CD8-positive, alpha-beta memory T cell (primary cell): ENCODE data around the gene KLF12. TPM values are rescaled to one million over a fixed set of nuclear protein-coding genes. Genes with fewer than 3 reads are reported as not detected.

ENCODE experiments used
- CTCF ChIA-PET: fragments of 350-600 bp; sonication (Branson Sonifier 250); formaldehyde crosslinking; loops from one replicate; lab custom pipeline; 2021; ENCODE audit warnings: antibody characterized with exemption; lab: Charles Lee
- POLR2A ChIA-PET: fragments of 350-600 bp; sonication (Branson Sonifier 250); formaldehyde crosslinking; loops from one replicate; lab custom pipeline; 2021; ENCODE audit warnings: antibody characterized with exemption; lab: Charles Lee
- DNase-seq, 5 donors: peaks; one replicate each; pipeline versions ENCODE4 v3.0.0 to v3.0.0-alpha.2; 2020 to 2022; ENCODE audit warnings: mixed read lengths in 1 of 5
- H3K27ac ChIP-seq: one replicate; pipeline ENCODE4 v1.7.0; 2013; ENCODE audit warnings: low read depth, mild to moderate bottlenecking, low read length, moderate library complexity
- H3K27me3 ChIP-seq: 2 replicates; pipeline ENCODE4 v1.7.0; 2013; ENCODE audit warnings: low read length, mild to moderate bottlenecking; ENCODE audit not compliant: insufficient read depth, poor library complexity, severe bottlenecking
- H3K36me3 ChIP-seq: 2 replicates; pipeline ENCODE4 v1.7.0; 2013; ENCODE audit warnings: mild to moderate bottlenecking, low read length, moderate library complexity; ENCODE audit not compliant: insufficient read depth
- H3K4me1 ChIP-seq: 2 replicates; pipeline ENCODE4 v1.7.0; 2013; ENCODE audit warnings: mild to moderate bottlenecking, low read length, moderate library complexity; ENCODE audit not compliant: insufficient read depth
- H3K4me3 ChIP-seq: 2 replicates; pipeline ENCODE4 v1.7.0; 2013; ENCODE audit warnings: mild to moderate bottlenecking, low read length
- H3K9me3 ChIP-seq: 2 replicates; pipeline ENCODE4 v1.7.0; 2013; ENCODE audit warnings: mild to moderate bottlenecking, low read length
- H3K27ac Mint-ChIP-seq, 8 donors: one replicate each; pipeline ENCODE4 v1.8.0; 2020 to 2021; ENCODE audit warnings: mixed read lengths in 8 of 8, mild to moderate bottlenecking in 6 of 8, inconsistent platforms in 3 of 8, moderate library complexity in 3 of 8
- H3K27me3 Mint-ChIP-seq, 2 donors: one replicate each; pipeline ENCODE4 v1.8.0; 2020 to 2021; ENCODE audit warnings: mixed read lengths in 2 of 2, mild to moderate bottlenecking in 1 of 2, moderate library complexity in 1 of 2
- H3K36me3 Mint-ChIP-seq, 3 donors: one replicate each; pipeline ENCODE4 v1.8.0; 2020 to 2021; ENCODE audit warnings: mixed read lengths in 3 of 3, inconsistent platforms in 1 of 3, mild to moderate bottlenecking in 1 of 3
- H3K4me1 Mint-ChIP-seq, 3 donors: one replicate each; pipeline ENCODE4 v1.8.0; 2020 to 2021; ENCODE audit warnings: mixed read lengths in 3 of 3, inconsistent platforms in 1 of 3, mild to moderate bottlenecking in 1 of 3
- H3K4me3 Mint-ChIP-seq, 7 donors: one replicate each; pipeline ENCODE4 v1.8.0; 2020 to 2021; ENCODE audit warnings: mixed read lengths in 7 of 7, mild to moderate bottlenecking in 6 of 7, moderate library complexity in 4 of 7, inconsistent platforms in 2 of 7
- H3K9me3 Mint-ChIP-seq, 5 donors: one replicate each; pipeline ENCODE4 v1.8.0; 2020 to 2022; ENCODE audit warnings: mixed read lengths in 5 of 5, mild to moderate bottlenecking in 3 of 5, moderate library complexity in 2 of 5, inconsistent platforms in 1 of 5
- polyA plus RNA-seq: library from polyadenylated mRNA; unstranded; fragments of 300-500 nt; fragmentation: Illumina TruSeq; gene quantifications from one replicate; pipeline ENCODE4 v1.2.3, GENCODE V29; 2021
- total RNA-seq, 2 experiments: library from RNA; stranded (reverse); gene quantifications; one replicate each; pipeline ENCODE4 v1.2.3, GENCODE V29; 2021

Gene KLF12
- total RNA-seq (10 to 100 TPM; 28.6 to 29.1 TPM), polyA plus RNA-seq (33.6 TPM)

DNA sequence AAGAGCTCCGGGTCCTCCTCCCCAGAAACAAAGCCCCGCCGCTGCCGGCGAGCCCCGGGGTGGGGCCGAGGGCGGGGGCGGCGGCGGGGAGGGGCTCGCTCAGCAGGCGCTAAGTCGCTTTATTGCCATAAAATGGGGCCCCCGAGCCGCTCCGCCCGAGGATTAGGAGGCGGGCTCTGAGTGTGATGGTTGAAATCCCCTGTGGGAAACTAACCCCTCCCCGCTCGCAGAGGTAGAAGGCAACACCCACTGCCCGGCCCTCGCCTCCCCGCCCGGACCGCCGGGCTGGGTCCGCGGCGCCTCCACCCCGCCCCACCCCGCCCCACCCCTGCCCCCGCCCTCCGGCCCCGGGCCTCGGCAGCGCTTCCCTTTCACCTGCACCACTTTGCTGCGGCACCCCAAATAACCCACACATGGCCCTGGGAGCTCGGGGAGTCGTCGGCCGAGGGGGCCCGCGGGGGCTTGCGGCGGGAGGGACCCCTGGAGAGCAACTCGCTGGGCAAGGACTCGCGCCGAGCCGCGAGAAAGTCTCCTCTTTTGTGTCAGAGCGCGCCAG, at the start of gene KLF12:
TSS of gene KLF12 (minus strand) at position 184 of the 556 bp plus-strand sequence.
- ChIA-PET CTCF (interaction anchor here (0.9 to 8.1 kb wide), 4 partner anchors 7 to 153 kb away, joined by 3 to 79 read pairs (median 4); no protein-coding TSS in a partner anchor), POLR2A (interaction anchor here (0.5 to 6.4 kb wide), 13 partner anchors 8 to 371 kb away, joined by 3 to 79 read pairs (median 4); no protein-coding TSS in a partner anchor)
- H3K27ac Mint-ChIP-seq = peak within 1 kb of the TSS; percentile 96 to 100 (median 98)
- no peaks in the 10 kb centered on the region for H3K9me3 ChIP-seq
- peaks cover 0 to 6% of the 10 kb centered on the region in 2 donors for H3K27me3 Mint-ChIP-seq
- H3K36me3 Mint-ChIP-seq = peaks cover 0 to 22% (median 0%) of the 10 kb centered on the region in 3 donors
- H3K4me1 ChIP-seq = peaks cover 28% of the 10 kb centered on the region
- peak within 1 kb of the TSS; percentile 91 for H3K27ac ChIP-seq
- H3K36me3 ChIP-seq = no peaks in the 10 kb centered on the region
- peaks cover 0 to 2% (median 0%) of the 10 kb centered on the region in 5 donors for H3K9me3 Mint-ChIP-seq
- H3K4me3 Mint-ChIP-seq = peak within 1 kb of the TSS; percentile 95 to 100 (median 97)
- peak within 1 kb of the TSS; percentile 92 for H3K4me3 ChIP-seq
- H3K27me3 ChIP-seq = no peaks in the 10 kb centered on the region
- peaks cover 32 to 34% (median 32%) of the 10 kb centered on the region in 3 donors for H3K4me1 Mint-ChIP-seq
- DNase-seq = peak; percentile 89 to 97 (median 92)

DNA sequence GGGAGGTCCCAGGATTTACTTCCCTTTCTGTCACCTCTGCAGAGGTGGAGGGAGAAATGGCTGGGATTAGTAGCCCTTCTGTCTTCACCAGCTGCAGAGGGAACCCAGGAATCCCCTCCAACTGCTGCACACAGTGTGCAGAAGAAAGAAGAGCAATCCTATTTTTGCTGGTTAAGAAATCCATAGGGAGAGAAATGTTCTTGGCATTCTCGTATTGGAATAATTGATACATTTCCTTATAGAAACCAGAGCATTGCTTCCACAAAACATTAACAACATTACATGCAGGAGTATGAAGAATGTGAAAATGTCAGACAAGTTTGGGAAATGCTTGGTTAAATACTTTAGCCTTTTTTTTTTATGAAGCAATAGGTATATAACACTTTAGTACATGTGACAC, 48.3 kb upstream of the KLF12 start:
- no peaks in the 10 kb centered on the region for H3K36me3 ChIP-seq
- CTCF ChIA-PET = no interaction called here
- H3K4me3 Mint-ChIP-seq = no peak overlapping the region

GRCh38 chr13:74174810-74175209, 40.6 kb upstream of the KLF12 start:
- no peaks in the 10 kb centered on the region for H3K9me3 ChIP-seq
- ChIA-PET POLR2A (no interaction called here), CTCF (interaction anchor here (1.1 kb wide), 1 partner anchor 12 kb away, joined by 3 read pairs; no protein-coding TSS in a partner anchor)
- H3K9me3 Mint-ChIP-seq = no peaks in the 10 kb centered on the region
- H3K4me3 ChIP-seq = no peak overlapping the region
- no peak overlapping the region for H3K27ac Mint-ChIP-seq
- no peaks in the 10 kb centered on the region for H3K27me3 ChIP-seq
- H3K4me1 ChIP-seq = no peaks in the 10 kb centered on the region
- H3K27me3 Mint-ChIP-seq = peaks cover 0 to 5% of the 10 kb centered on the region in 2 donors
- H3K36me3 ChIP-seq = no peaks in the 10 kb centered on the region
- peak in 2 of 5 donors; percentile 6 to 14 for DNase-seq
- peak overlapping the region in 1 of 7 donors; percentile 77 for H3K4me3 Mint-ChIP-seq
- H3K27ac ChIP-seq = no peak overlapping the region
- no peaks in the 10 kb centered on the region for H3K36me3 Mint-ChIP-seq
- peaks cover 9 to 18% (median 15%) of the 10 kb centered on the region in 3 donors for H3K4me1 Mint-ChIP-seq

More for the DNA sequence above, 48.3 kb upstream of the KLF12 start:
- Histone ChIP-seq H3K4me1 (no peaks in the 10 kb centered on the region), H3K4me3 (no peak overlapping the region), H3K9me3 (no peaks in the 10 kb centered on the region), H3K27me3 (no peaks in the 10 kb centered on the region), H3K27ac (no peak overlapping the region)
- no peaks in the 10 kb centered on the region for H3K9me3 Mint-ChIP-seq
- no peak overlapping the region for H3K27ac Mint-ChIP-seq
- no peak for DNase-seq
- H3K4me1 Mint-ChIP-seq = no peaks in the 10 kb centered on the region
- H3K36me3 Mint-ChIP-seq = no peaks in the 10 kb centered on the region
- no peaks in the 10 kb centered on the region for H3K27me3 Mint-ChIP-seq
- POLR2A ChIA-PET = no interaction called here

- H3K4me3 ChIP-seq = no peak overlapping the region
Measured at GRCh38 chr13:74173822-74174221, 39.6 kb upstream of the KLF12 start.

DNA sequence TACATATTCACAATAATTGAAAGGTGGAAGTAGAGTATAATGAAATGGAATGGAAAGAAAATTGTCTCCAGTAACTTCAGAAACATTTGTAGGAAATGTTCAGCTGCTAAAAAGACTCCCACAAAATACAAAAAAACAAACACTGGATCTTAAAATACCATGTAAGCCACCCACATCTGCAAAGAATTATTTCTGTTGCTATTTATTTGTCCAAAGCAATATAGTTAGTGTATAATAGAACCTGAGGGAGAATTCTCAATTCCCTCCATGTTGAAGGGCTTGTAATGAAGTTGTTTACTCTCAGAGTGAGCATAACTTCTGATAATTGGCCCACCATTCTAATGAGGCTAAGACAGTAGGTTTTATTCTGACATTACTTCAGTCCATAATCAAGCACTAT, 37.4 kb upstream of the KLF12 start:
- Mint-ChIP-seq H3K4me1 (peaks cover 9 to 18% (median 15%) of the 10 kb centered on the region in 3 donors), H3K27ac (no peak overlapping the region), H3K9me3 (no peaks in the 10 kb centered on the region), H3K36me3 (peaks cover 0 to 1% (median 0%) of the 10 kb centered on the region in 3 donors), H3K27me3 (peaks cover 0 to 5% of the 10 kb centered on the region in 2 donors), H3K4me3 (no peak overlapping the region)
- Histone ChIP-seq H3K27me3 (no peaks in the 10 kb centered on the region), H3K4me3 (no peak overlapping the region), H3K27ac (no peak overlapping the region), H3K9me3 (no peaks in the 10 kb centered on the region), H3K36me3 (no peaks in the 10 kb centered on the region), H3K4me1 (no peaks in the 10 kb centered on the region)
- ChIA-PET CTCF (no interaction called here), POLR2A (no interaction called here)
- DNase-seq = no peak

More at GRCh38 chr13:74173822-74174221, 39.6 kb upstream of the KLF12 start:
- no peak overlapping the region for H3K4me3 Mint-ChIP-seq
- H3K4me1 Mint-ChIP-seq = peaks cover 9 to 18% (median 15%) of the 10 kb centered on the region in 3 donors
- no peak for DNase-seq
- Histone ChIP-seq H3K36me3 (no peaks in the 10 kb centered on the region), H3K9me3 (no peaks in the 10 kb centered on the region), H3K27me3 (no peaks in the 10 kb centered on the region), H3K27ac (no peak overlapping the region), H3K4me1 (no peaks in the 10 kb centered on the region)
- ChIA-PET CTCF (no interaction called here), POLR2A (no interaction called here)
- H3K9me3 Mint-ChIP-seq = no peaks in the 10 kb centered on the region
- H3K36me3 Mint-ChIP-seq = no peaks in the 10 kb centered on the region
- peaks cover 0 to 5% of the 10 kb centered on the region in 2 donors for H3K27me3 Mint-ChIP-seq
- H3K27ac Mint-ChIP-seq = no peak overlapping the region

GRCh38 chr13:74169676-74170075, 35.5 kb upstream of the KLF12 start:
- no peaks in the 10 kb centered on the region for H3K9me3 Mint-ChIP-seq
- no peaks in the 10 kb centered on the region for H3K4me1 ChIP-seq
- ChIA-PET POLR2A (no interaction called here), CTCF (interaction anchor here (1.3 kb wide), 1 partner anchor 117 kb away, joined by 3 read pairs; no protein-coding TSS in a partner anchor)
- no peak for DNase-seq
- H3K4me3 ChIP-seq = no peak overlapping the region
- H3K9me3 ChIP-seq = no peaks in the 10 kb centered on the region
- peaks cover 3 to 4% (median 4%) of the 10 kb centered on the region in 3 donors for H3K4me1 Mint-ChIP-seq
- no peaks in the 10 kb centered on the region for H3K36me3 ChIP-seq
- no peak overlapping the region for H3K27ac ChIP-seq
- no peak overlapping the region for H3K4me3 Mint-ChIP-seq
- H3K36me3 Mint-ChIP-seq = peaks cover 0 to 1% (median 0%) of the 10 kb centered on the region in 3 donors
- no peak overlapping the region for H3K27ac Mint-ChIP-seq
- H3K27me3 ChIP-seq = no peaks in the 10 kb centered on the region
- peaks cover 0 to 3% of the 10 kb centered on the region in 2 donors for H3K27me3 Mint-ChIP-seq

- no peak for DNase-seq
- H3K27me3 Mint-ChIP-seq = peaks cover 0 to 3% of the 10 kb centered on the region in 2 donors
- peak overlapping the region in 1 of 7 donors; percentile 24 for H3K4me3 Mint-ChIP-seq
- H3K9me3 Mint-ChIP-seq = no peaks in the 10 kb centered on the region
- H3K4me1 ChIP-seq = no peaks in the 10 kb centered on the region
- H3K27ac ChIP-seq = no peak overlapping the region
- CTCF ChIA-PET = interaction anchor here (1.3 kb wide), 1 partner anchor 119 kb away, joined by 3 read pairs; no protein-coding TSS in a partner anchor
- no peaks in the 10 kb centered on the region for H3K4me1 Mint-ChIP-seq
- peaks cover 0 to 1% (median 0%) of the 10 kb centered on the region in 3 donors for H3K36me3 Mint-ChIP-seq
- H3K27me3 ChIP-seq = no peaks in the 10 kb centered on the region
- POLR2A ChIA-PET = no interaction called here
- no peak overlapping the region for H3K27ac Mint-ChIP-seq
- H3K4me3 ChIP-seq = no peak overlapping the region
- H3K36me3 ChIP-seq = no peaks in the 10 kb centered on the region
- no peaks in the 10 kb centered on the region for H3K9me3 ChIP-seq
Measured at GRCh38 chr13:74168263-74168675, 34.1 kb upstream of the KLF12 start.
